Stimulated activated CD8-positive, alpha-beta memory T cell treated with anti-CD3 and anti-CD28 coated beads, Interleukin-12 subunit alpha, Interleukin-12 subunit beta, amount 100 ng/mL, for 24 hours (primary cell): ENCODE results near the gene FLACC1.
"Not testable (repeated sequence)": the region's sequence is repeated elsewhere in the genome, so short reads cannot be mapped to it uniquely, and the experiment has no call there.

ENCODE experiments used
- DNase-seq: peaks from one replicate; pipeline ENCODE4 v3.0.0-alpha.2; 2020; ENCODE audit errors: extremely low read depth

Gene FLACC1, protein sequence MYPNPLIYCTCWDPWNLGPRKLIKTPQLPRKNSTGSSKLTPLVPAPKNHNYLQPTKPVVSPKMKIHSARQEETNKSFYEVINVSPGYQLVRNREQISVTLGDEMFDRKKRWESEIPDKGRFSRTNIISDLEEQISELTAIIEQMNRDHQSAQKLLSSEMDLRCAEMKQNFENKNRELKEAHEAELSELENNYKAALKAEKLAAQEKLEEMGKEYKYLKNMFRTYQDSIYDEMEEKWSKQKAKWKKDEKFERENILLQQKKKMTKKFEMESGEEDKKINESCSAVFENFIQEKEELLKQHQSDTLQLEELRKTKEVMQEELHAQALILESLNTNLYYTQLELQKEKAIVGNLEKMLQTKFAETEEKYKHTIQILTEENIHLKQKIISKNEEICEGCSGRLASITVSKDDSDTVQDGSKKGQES

DNA sequence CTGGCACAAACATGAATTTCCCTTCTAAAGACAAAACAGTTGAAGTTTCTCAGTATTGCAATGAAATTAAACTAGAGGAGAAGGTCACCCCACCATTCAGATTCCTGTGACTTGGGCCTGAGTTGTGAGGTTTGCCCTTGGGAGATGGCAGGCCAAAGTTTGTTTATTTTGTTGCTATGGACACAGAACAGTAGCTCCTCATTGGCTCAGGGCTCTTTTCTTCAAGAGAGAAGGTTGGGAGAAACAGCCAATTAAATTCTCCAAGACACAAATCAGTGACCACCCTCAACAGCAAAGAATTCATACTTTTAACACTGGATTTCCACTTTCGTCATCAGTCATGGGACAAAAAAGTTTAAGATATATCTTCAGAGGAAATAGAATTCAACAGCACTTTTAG lies at the start of gene FLACC1:
Gene FLACC1, minus strand, starts transcription at position 125 of the 400 bp plus-strand sequence. CDS start 5,941 bp downstream, outside the sequence.
- no peak for DNase-seq

DNA sequence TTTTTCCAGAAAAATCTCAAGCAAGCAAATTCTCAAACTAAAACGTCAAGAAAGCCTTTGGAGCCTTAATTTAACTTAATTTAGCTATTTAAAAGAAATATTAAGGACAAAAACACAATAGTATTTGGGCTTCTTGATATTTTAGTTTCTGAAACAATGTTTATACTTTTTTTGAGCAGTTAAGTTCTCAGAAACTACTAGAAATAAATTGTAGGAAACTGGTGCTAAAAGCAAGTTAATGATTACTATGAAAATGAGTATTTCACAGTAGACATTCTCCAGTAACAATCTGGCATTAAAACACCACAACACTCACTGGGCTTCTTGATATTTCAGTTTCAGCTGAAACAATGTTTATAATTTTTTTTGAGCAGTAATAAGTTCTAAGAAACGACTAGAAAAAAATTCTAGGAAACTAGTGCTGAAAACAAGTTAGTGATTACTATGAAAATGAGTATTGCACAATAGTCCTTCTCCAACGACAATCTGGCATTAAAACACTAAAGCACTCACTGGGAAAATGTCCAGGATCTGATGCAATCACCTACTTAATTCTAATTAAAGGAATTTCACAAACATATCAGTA lies 49.0 kb upstream of the FLACC1 start:
- no peak for DNase-seq

DNA sequence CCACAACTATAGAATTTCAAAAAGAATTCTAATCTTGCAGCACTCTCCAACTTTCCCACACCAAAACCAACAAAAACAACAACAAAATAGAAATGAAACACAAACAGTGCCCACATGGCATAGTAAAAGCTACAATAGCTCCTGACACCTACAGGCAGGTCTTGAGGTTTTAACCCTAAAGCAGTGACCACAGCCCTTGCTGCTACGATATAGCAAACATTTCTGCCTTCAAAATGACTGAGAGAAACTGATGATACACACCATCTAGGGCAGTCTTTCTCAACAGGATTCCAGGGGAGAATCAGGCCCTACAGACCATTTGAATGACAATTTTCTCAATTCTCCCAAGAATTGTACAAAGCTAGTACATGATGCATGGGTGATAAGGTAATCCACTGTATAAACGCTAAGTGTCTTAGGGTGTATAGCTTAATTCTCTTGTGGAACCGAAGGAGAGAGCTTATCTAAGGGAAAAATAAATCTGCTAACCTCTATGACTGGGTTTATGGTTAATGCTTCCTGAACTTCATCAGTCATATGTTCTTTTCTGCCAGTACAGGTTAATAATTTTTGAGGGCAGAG lies 47.6 kb upstream of the FLACC1 start:
- no peak for DNase-seq

DNA sequence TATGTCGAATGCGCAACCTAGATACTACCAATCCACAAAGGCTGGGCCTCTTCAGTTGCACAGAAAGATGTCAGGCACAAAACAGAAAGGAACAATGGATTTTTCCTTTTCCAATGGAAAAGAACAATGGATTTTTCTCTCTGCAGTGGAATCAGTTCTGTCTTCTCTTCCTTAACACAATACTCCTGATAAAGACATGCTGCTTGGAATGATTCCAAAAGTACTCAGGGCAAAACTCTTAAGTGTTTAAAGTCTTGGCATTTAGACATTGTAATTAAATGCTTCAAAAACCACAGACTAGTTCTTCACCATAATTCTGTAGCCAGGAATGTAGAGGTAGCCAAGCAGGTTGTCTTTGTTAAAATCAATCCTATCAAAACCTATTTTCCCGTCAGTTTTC lies 46.7 kb upstream of the FLACC1 start:
- no peak for DNase-seq

DNA sequence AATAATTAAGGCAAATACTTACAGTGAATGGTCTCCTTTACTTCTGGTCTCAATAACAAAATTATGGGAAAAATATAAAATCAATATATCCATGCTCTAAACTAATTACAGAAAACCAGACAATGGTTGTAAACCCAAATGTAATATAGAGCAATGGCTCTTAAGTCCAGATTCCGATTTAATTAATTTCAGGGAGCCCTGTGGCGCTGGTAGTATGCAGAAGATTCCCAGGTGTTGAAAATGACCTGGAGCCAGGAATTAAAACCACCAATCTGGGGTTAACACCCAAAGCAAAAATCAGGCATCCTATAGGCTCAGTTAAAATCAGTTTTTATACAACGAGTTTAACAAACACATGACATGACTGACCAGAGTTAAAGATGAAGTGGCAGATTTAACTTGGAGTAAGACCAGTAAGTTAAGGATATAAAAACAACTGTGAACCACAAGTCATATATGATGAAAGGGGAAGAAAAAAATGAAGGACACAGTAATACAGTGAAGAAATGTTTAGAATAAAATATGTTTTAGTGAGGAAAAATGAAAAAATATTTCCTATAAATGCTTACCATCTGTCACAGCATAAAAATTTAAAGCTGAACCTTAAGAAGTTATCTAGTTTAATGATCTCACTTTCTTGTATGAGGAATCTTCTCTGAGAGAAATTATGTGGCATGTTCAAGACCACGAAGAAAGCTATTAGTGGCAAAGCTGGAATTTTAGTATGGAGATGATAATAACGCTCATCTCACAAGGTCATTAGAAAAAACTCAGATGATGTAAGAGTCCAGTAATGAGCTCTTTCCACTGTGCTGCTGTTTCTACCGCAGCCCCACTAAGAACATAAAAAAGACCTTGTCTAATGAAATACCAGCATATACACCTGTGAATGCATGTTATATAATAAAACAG lies 45.8 kb upstream of the FLACC1 start:
- no peak for DNase-seq

DNA sequence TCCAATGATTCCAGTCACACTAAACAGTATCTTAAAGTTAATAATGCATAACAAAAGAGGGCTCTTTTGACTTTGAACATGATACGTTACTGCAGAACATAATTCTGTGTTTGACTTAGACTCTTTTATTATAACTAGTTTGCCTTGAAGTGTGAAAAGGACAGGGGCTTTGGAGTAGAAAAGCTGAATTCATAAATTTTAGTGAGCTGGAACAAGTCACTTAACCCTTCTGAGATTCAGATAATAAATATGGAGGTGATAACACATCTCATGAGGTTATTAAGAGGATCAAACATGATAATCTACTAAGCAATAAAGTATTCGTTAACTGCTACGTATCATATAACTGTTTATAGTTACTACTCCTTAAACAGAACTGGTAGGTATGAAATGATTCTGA lies 44.7 kb upstream of the FLACC1 start:
- DNase-seq = no peak

DNA sequence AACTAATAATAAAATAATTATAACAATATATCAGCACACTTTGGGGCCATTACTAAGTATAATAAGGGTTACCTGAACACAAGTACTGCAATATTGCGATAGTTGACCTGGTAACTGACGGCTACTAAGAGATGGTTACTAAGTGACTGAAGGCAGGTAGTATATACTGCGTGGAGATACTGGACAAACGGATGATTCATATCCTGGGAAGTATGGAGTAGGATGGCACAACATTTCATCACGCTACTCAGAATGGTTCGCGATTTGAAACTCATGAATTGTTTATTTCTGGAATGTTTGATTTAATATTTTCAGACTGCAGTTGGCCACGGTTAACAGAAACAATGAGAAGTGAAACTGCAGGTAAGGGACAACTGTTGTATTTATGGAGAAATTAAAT lies 39.5 kb upstream of the FLACC1 start:
- no peak for DNase-seq

DNA sequence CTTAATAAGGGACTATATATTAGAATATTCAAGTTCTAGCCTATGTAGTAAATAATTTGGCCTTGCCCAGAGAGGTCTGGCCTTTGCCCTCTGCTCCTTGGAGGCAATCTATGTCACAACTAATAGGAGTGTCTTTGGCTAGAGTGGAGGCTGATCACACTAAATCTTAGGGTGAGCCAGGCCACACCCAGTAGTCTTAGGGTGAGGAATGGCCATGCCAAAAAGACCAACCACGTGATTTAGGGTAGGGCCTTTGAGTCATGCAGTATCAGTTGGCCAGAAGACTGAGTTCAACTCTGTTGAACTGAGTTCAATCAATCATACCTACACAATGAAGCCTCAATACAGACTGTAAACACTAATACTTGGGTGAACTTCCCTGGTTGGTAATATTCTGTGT lies 26.0 kb upstream of the FLACC1 start:
- DNase-seq = no peak

DNA sequence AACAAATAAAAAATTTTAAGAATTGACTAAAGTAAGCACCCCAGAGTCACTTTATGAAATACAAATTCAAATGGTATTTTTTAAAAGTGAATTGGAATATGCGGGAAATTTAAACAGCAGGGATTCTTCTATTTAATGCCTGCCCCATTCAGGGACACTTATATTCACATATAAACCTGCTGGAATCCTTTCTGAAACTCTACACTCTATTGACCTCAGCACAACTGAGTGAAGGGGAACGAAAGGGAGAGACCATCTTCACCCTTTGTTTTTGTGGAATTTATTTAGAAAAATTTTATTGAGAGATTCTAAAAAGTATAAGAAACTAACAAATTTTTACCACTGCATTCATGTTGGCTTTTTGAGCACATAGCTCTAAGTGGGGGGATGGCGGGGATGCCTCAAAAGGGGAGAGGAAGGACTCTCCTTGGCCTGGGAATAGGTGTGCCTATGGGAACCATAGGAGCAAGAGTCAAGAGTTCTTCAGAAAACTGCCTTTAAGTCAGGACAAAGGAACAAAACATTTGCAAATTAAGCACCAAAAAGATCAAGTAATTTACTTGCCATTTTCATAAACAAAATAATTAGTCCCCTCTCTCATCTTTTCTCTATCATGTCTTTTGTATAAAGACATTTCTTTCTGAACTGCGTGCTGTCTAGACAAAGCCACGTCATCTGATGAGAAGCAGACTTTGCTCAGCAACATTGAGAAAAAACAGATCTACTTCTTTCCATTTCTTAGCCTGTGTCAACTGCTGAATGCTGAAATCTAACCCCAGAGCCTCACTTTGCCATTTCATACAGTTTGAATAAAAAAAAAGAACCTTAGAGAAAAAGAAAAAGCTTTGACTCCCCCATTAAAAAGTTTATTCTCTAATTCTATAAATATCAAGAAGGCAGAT lies 21.6 kb upstream of the FLACC1 start:
- no peak for DNase-seq

DNA sequence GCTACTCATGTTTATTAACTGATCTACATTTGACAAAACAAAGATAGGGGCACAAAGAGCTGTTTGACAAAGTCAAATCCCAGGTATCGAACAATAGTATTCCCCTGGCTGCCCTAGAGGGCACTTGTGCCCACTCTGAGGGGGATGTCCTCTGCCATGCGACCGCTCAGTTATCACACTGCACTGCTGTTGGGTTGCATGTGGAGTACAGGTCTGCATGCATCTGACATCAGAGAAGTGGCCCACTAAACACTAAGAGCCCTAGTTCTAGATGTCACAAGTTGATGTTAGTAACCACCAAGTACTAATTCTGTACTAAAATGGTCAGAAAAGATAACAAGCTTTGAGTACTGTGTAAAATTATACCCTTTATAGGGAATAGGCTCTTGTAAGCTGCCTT lies 20.1 kb upstream of the FLACC1 start:
- DNase-seq = no peak

DNA sequence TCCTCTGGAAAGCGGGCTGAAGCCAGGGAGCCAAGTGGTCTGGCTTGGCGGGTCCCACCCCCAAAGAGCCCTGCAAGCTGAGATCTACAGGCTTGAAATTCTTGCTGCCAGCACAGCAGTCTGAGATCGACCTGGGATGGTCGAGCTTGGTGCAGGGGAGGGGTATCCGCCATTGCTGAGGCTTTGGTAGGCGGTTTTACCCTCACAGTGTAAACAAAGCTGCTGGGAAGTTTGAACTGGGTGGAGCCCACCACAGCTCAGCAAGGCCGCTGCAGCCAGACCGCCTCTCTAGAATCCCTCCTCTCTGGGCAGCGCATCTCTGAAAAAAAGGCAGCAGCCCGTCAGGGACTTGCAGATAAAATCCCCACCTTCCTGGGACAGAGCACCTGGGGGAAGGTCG lies 12.6 kb upstream of the FLACC1 start:
- DNase-seq = no peak

DNA sequence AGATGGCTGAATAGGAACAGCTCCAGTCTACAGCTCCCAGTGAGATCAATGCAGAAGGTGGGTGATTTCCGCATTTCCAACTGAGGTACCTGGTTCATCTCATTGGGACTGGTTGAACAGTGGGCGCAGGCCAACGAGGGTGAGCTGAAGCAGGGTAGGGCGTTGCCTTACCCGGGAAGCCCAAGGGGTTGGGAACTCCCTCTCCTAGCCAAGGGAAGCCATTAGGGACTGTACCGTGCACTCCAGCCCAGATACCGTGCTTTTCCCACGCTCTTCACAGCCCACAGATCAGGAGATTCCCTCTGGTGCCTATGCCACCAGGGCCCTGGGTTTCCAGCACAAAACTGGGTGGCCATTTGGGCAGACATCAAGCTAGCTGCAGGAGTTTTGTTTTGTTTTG lies 12.2 kb upstream of the FLACC1 start:
- not testable (repeated sequence) for DNase-seq

DNA sequence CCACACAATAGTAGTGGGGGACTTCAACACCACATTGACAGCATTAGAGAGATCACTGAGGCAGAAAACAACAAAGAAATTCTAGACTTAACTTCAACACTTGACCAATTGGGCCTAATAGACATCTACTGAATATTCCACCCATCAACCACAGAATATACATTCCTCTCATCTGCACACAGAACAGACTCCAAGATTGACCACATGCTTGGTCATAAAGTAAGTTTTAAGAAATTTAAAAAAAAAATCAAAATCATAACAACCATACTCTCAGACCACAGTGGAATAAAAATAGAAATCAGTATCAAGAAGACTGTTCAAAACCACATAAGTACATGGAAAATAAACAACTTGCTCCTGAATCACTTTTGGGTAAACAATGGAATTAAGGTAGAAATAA lies 9.0 kb upstream of the FLACC1 start:
- no peak for DNase-seq

DNA sequence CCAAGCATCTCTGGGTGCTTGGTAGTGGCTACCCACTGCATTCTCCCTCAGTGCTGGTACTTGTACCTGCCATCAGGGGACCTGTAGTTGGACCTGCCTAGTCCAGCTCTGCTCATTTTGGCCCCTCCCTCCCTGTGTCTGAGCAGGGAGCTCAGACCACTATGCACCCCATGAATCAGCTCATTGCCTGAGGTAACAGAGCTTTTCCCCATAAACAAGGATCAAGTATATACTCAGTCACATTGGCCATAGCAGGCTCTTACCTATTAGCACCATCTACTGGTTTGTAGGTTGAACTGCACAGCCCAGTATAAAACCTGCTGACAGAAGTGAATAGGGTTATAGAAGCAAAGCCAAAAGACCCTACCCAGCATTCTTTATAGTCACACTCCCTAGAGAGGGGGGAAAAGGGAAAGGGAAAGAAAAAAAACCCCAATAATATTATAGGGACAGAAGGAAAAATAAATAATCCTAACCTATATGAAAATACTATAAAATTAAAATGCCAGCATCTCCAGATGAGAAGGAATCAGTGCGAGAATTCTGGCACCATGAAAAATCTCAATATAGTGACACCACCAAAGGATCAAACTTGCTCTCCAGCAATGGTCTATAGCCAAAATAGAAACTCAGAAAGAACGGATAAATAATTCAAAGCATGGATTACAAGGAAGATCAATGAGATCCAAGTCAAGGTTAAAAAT lies 6.9 kb upstream of the FLACC1 start:
- no peak for DNase-seq

DNA sequence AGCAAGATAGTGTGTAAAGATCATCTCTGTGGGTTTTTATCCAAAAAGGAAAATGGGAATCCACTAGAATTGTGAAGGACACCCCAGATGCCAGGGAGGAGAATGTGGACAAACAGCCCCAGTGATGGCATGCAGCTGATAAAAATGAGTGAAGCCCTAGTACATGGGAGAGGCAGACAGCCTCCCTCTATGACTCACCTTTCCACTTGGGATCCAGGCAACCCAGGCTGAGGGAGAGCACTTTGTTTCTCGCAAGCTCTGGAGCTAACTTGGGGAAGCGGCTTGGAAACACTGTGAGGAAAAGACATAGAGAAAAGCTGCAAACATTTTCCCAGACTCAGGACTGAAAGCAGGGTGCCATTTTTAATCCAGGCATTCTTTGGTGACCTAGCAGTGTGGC lies 5.3 kb upstream of the FLACC1 start:
- DNase-seq = no peak

DNA sequence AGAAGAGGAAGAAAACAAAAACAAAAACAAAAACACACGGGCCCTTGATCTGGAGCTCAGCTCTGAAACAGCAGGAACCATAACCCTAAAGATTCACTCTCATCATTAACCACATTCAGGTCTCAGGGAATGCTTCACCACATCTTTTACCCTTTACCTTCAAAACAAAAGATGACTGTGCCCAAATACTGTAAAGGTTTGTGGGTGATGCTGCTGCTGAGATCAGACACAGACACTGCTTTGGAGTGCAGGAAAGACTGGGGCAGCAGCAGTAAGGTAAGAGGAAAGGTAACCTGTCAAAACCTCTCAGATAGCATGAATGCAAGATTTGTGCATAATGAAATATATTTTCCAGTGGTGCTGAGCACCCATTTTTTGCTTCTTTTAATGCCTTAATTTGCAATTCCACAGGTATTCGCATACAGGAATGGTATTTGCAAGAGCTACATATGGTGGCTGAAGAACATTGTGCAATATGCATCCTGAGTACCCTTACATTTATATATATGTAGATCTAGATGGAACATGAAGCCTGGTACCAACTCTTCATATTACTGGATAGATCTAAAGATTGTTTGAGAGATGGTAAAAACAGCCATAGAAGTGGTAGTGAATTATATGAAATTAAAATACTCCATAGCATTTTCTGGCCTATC lies 4.1 kb upstream of the FLACC1 start:
- no peak for DNase-seq

DNA sequence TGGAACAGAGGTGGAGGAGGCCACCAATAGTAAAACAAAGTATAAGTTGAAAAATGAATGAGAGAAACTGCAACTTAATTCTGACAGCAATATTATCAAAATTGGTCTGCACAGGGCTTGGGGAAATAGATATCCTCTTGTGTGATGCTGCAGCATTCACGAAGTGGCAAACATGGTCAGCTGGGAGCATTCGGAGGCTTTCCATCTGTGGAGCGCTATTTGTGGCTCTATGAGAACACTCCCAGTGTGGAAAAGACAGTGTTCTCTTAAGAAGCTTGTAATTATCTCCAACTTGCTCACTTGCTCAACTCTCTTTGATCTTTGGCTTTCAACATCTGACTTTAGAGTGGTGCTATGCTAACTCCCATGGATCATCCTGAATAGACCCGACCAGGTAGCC lies 3.1 kb upstream of the FLACC1 start:
- DNase-seq = no peak

DNA sequence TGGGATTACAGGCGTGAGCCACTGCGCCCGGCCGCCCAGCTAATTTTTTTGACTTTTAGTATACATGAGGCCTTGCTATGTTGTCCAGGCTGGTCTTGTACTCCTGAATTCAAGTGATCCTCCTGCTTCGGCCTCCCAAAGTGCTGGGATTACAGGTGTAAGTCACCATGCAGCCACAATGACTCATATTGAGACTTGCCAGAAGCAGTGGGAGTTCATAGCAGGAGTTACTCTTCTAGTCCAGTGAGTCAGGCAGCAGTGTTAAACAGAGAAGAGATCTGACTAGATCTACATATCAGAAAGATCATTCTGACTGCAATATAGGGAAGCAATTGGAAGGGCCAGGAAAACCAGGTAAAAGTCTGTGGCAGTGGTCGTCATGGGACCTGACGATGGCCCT lies 1.5 kb upstream of the FLACC1 start:
- no peak for DNase-seq

DNA sequence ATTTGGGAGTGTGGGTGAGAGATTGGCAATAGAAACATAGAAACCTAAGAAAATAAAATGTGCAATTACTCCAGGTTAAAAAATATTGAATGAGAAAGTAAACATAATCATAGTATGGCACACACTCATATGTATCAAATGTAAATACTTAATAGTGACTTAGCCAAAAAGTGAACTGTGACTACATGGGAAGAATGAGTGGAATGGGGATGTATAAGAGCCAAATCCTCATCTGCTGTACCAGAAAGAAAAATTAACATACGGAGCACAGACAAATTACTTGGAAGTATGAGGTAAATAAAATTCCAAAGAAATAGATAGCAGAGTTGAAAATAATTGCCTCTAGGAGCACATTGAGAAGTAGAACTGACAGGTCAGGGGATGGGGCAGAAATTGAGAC lies 4.0 kb downstream of the FLACC1 start:
- DNase-seq = no peak

DNA sequence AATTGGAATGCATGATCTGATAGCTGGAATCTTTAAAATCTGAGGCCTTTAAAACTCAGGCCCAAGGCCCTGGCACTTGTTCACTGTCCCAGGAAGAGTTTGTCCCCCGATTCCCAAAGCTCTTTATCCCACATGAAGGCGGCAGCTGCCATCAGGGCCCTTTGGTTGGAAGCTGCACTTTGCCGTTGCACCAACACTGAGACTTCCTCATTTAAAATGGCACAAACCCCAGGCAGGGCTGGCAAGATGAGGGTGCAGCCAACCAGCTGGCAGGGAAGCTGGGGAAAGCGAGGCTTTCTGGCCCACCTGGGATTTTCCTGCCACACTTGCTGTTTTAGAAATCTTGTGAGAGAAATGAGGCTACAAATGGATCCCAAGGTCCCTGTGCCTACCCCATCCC lies 6.3 kb downstream of the FLACC1 start:
- DNase-seq = no peak
